NCI-H226 (cell line): ENCODE measurements around the gene LRMDA.
"Not testable (repeated sequence)": the region's sequence is repeated elsewhere in the genome, so short reads cannot be mapped to it uniquely, and the experiment has no call there.

Source experiments
- DNase-seq: peaks from one replicate; pipeline ENCODE4 v3.0.0-alpha.2; 2015

Gene LRMDA

DNA sequence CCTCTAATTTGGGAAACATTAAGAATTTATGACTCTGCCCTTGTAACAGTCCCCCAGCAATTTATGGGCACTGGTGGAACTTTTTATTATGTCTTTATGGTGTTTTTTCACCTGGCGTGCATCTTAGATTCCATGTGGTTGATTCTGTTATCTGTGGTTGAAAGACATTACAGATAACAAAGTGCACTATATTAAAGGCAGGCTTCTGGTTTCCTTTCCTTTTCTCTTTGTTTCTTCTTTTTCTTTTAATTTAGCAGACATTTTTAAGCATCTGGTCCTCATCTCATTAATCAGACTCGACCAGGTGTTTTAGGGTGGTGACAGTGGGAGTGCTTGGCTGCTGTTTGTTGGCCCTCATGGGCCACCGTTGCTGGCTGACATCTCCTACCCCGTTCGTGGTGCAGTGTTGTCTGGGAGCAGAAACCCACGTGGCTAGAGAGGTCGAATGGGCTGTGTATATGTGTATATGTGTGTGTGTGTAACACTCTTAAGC lies 77.4 kb downstream of the LRMDA start:
- DNase-seq: peak; percentile 88

DNA sequence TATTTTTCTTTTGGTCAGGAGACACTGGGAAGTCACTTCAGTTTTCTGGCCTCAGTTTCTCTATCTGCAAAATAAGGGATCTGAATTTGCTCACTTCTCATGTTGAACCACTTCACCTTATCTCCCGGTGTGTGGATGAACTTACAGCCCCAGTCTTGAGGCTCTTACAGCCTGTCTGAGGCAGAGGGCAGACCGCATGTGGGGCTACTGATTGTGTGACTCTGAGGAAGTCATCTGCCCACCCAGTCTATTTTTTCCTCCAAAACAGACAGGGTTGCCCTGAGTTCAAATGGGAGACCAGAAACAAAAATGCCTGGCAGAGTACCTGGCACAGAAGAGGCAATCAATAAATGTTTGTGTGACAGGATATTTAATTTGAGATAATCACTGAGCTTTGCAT lies 78.3 kb downstream of the LRMDA start:
- DNase-seq: no peak

DNA sequence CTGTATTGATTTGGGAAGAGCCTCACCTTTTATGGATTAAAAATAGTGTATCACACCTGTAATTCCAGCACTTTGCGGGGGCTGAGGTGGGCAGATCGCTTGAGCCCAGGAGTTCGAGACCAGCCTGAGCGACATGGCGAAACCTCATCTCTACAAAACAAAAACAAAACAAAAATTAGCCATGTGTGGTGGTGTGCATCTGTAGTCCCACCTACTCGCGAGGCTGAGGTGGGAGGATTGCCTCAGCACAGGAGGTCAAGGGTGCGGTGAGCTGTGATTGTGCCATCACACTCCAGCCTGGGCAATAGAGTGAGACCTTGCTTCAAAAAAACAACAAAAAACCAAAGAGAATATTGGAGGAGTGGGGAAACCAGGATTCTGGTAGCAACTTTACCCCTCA lies 79.6 kb downstream of the LRMDA start:
- DNase-seq: no peak

DNA sequence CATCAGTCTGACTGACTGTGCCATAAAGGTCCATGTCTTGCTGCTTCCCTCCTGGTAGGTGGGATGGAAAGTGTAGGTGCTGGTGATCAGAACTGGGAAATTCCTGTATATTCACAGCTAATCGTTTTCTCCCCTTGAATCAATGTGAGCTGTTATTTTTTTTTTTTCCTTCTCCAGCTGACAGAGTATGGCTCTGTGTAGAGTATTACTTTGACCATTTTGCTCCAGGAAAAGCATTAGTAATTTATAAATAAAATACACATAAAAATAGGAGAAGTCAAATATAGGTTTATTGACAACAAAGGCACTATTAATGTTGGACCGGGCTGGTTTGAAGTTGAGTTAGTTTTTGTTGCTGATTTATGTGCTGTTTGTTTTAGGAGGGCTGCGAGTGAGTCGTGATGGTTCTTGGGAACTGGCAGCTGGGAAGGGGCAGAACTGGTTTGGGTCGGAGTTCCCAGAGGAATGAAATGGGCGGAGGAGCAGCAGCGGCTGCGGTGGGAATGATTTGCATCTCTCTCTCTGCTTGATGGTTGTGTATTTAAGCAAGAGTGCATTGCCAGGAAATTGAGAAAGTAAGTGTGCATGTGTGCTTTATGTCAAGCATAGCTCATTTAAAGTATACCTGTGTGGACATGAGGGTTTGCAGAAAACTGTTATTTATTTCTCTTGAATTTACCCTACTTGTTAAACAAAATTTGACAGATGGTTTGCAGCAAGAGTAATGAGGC lies 80.9 kb downstream of the LRMDA start:
- DNase-seq: no peak

DNA sequence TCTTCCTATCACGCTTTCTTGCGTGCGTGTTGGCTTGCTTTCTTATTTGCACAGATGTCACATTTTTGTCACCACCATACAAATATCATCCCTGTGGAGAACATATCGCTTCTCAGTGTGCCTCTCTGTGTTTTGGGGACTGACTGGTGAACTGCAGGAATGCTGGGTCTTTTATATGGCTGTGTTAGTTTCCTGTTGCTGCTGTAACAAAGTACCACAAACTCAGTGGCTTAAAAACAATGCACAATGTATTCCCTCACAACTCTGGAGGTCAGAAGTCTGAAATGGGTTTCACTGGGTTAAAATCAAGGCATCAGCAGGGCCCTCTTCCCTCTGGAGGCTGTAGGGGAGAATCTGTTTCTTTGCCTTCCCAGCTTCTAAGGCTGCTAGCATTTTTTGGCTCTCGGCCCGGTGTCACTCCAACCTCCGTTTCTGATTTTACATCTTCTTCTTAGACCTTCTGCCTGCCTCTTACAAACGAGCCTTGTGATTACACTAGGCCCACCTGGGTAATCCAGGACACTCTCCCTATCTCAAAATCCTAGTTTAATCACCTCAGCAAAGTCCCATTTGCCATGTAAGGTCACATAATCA lies 82.0 kb downstream of the LRMDA start:
- no peak for DNase-seq

DNA sequence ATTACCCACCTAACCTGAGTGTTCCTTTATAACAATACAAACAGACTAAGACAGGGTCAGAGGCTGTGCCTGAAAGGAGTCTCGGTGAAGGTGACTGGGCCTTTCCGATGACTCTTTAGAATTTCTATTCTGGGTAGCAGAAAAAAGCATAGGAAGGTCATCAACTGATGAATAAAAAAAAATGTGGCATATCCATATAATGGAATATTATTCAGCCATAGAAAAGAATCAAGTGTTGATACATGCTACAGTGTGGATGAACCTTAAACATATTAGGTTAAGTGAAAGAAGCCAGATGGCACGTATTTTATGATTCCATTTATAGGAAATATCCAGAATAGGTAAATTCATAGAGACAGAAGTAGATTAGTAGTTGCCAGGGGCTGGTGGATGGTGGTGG lies 83.4 kb downstream of the LRMDA start:
- no peak for DNase-seq

DNA sequence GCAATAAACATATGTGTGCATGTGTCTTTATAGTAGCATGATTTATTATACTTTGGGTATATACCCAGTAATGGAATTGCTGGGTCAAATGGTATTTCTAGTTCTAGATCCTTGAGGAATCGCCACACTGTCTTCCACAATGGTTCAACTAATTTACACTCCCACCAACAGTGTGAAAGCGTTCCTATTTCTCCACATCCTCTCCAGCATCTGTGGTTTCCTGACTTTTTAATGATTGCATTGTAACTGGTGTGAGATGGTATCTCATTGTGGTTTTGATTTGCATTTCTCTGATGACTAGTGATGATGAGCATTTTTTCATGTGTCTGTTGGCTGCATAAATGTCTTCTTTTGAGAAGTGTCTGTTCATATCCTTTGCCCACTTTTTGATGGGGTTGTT lies 84.7 kb downstream of the LRMDA start:
- DNase-seq: not testable (repeated sequence)

DNA sequence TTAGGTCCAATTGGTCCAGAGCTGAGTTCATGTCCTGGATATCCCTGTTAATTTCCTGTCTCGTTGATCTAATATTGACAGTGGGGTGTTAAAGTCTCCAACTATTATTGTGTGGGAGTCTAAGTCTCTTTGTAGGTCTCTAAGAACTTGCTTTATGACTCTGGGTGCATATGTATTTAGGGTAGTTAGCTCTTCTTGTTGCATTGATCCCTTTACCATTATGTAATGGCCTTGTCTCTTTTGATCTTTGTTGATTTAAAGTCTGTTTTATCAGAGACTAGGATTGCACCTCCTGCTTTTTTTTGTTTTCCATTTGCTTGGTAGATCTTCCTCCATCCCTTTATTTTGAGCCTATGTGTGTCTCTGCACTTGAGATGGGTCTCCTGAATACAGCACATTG lies 87.8 kb downstream of the LRMDA start:
- DNase-seq: not testable (repeated sequence)

DNA sequence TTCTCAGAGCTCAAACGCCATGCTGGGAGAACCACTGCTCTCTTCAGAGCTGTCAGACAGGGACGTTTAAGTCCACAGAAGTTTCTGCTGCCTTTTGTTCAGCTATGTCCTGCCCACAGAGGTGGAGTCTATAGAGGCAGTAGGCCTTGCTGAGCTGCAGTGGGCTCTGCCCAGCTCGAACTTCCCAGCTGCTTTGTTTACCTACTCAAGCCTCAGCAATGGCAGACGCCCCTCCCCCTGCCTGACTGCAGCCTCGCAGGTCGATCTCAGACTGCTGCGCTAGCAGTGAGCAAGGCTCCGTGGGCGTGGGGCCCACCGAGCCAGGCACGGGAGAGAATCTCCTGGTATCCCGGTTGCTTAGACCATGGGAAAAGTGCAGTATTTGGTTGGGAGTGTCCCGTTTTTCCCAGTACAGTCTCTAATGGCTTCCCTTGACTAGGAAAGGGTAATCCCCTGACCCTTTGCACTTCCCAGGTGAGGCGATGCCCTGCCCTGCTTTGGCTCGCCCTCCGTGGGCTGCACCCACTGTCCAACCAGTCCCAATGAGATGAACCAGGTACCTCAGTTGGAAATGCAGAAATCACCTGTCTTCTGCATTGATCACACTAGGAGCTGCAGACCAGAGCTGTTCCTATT lies 89.9 kb downstream of the LRMDA start:
- DNase-seq: not testable (repeated sequence)

DNA sequence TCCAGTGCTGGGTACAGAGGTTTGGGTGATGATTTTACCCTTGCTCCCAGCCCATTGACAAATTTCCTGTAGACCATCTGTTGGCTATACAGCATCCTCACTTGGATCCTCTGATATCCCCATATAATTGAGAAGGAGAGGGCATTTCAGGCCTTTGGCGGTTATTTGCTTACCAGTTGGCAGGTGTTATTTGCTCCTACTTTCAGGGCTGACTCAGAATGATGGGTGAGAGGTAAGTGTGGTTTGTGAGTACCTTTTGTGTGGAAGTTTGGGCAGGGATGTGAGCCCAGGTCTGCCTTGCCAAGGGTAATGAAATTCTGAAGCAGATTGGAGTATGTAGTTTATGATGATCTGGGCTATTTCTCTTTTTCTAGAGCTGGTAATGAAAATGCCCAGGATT lies 93.6 kb downstream of the LRMDA start:
- DNase-seq: no peak

DNA sequence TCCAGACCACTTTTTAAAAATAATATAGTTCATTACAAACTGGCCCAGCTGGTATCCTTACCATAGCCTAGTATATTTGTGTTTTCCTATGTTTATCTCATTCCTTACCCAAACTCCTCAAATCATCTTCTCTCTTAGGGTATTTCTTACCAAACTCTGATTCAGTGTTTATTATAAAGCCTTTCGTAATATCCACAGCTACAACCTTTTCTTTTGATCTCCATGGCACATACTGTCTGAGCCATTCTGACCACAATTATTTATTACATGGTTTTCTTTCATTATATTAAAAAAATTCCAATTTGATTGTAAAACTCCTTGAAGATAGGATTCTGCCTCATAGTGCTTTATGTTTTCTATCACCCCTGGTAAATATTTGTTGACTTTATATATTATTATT lies 94.2 kb downstream of the LRMDA start:
- DNase-seq: peak; percentile 53

DNA sequence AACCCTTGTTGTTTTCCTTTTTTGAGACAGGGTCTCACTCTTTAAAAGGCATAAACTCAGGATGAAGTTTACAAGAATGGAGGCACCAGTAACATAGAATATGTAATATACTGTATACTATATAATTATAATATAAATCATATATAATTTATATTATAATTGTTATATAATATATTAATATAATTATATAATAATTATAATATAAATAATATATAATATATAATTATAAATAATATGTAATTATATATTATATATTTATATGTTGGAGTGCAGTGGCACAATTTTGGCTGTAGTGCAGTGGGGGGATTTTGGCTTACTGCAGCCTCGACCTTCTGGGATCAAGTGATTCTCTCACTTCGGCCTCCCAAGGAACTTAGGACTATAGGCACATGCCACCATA lies 96.1 kb downstream of the LRMDA start:
- no peak for DNase-seq

DNA sequence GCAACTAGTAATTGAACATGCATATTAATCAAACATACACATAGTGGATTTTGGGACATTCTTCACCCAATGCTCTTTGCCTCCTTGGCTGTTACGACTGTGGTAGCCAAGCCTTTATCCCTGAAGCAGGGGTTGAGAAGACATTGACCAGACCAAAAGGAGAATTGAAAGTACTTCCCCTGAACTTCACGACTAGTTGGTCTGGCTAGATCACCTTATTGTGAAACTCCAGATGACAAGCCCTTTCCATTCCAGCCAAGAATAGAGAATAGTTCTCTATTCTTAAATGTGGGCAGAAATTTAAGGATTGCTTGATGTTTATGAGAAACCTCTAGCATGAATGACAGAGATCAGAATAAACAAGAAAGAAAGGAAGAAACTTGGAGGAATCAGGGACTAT lies 97.0 kb downstream of the LRMDA start:
- DNase-seq: no peak

DNA sequence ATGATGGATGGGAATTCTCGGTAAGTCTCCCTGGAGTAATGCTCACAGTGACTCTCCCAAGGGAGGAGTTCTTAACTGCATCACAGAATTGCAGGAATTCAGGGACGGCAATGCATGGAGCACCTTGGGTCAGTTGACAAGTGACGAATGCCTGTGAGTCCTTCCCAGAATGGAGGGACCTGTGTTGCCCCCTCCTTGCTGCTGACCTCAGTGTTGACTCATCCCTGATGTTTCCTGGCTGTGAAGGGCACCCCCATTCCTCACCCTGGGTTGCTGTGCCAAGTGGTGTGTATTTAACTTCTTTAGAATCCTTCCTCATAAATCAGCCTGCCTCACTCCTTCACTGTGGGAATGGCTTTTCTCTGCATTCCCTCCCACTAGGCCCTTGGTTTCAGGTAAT lies 98.9 kb downstream of the LRMDA start:
- DNase-seq: peak; percentile 97

DNA sequence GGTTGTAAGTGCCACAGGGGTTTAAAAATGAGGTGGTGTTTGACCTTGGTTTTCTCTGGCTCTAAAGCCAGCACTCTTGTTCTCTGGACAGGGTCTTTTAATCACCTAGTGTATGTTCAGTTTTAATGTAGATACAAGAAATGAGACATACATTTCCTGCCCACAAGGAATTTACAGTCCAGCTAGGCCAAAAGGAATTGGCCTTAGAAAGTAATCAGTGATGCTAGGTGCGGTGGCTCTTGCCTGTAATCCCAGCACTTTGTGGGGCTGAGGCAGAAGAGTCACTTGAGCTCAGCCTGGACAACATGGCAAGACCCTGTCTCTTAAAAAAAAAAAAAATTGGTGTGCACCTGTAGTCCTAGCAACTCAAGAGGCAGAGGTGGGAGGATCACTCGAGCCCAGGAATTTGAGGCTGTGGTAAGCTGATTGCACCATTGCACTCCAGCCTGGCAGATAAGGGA lies 100.2 kb downstream of the LRMDA start:
- DNase-seq: peak; percentile 87

DNA sequence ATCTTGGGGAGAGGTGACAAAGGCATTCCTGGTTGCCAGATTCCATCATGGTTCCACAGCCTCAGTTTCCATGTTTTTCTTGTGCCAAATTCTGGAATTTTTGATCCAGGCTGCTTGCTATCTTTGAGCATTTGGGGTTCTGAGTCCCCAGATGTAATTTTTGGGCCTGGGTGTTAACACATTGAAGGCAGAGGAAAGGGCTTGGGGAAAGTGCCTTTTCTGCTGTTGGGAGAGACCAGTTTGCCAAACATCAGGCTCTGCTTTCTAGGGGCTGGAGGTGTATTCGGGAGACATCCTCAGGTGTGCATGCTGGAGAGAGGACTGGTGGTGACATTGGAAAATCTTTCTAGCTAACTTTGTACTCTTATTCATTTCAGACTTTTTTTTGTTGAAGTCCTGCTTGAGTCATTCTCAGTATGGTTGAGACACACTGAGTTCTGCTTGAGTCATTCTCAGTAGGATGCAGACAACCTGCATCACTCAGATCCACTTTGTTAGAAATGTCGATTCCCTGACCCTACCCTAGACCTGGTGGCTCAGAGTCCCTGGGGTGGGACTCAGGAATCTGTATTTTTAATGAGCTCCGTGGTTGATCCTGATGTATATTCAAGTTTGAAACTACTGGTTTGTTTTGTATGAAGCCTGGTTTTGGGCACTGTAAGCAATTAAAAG lies 101.0 kb downstream of the LRMDA start:
- DNase-seq: peak; percentile 78

DNA sequence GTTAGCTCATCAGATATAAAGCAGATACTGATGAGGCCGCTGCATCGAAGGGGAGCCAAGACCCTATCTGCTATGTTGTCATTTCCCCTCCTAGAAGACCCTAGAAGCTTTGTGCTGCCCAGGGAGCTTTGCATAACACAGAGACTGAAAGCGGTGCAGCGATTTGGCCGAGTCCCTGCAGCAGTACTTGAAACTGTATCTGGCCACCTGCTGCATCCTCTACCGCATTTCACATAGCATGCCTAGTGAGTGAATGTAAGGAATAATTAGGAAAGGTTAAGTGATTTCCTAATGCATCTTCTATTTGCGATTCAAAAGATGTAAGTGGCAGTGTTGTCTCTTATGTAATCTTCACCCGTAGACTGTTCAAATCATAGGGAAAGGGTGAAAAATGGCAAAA lies 106.7 kb downstream of the LRMDA start:
- DNase-seq: no peak

DNA sequence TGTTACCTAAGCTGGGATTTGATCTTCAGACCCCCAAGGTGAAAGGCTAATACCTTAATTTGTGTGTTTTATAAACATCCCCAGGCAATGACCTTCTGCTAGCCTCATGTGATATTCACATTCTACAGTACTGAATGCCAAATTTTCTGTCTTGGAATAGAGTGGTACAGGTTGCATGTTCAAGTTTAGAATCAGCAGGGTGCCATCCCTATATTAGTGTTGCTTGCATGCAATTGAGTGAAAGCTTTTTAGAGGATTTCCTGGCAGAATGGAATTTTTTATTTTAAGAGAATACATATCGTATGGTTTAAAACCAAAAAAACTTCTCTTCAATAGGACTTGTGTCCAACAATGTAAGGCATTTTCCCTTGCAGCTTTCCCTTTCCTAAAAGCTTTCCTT lies 107.3 kb downstream of the LRMDA start:
- no peak for DNase-seq

DNA sequence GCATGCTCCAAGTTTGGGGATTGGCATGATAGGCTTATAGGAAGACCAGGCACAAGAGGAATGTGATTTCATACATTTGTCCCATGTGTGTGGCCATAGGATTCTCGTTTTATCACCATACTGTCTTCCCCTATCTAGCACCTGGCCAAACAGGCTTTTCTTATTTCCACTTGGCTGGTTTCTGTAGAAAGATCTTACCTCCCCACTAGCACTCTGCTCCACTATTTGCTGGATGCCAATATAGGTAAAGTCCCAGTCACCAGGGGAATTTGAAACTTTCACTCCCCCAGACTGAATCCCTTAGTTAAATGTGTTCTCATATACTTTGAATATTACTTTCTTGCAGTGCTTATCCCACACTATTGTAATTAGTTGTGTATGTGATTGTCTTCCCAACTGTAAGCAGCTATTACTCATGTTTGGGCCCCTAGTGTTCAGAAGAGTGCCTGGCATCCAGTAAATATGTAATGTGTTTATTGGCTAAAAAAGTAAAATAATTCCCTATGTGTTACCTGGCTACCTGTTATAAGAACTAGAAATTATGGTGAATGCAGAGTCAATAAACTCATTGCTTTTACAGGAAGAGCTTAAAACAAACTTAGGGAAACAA lies 109.0 kb downstream of the LRMDA start:
- DNase-seq: no peak

DNA sequence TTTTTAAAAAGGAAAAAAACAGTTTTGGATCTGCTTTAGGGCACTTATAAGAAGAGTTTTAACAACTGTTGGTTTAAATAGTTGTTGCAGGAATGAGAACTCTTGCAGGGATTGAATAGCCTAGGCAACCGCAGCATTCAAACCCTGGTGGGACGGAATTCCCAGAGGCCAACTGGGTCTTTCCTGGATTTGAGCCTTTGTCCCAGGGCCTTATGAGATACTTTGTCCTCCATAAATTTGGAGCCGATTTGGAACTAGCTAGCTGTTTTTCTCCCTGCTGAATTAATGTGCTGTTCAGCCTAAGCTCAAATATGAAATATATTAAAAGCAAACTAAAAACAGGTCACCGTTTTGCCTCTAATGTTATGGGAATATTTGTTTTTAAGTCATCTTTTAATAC lies 109.6 kb downstream of the LRMDA start:
- DNase-seq: no peak

DNA sequence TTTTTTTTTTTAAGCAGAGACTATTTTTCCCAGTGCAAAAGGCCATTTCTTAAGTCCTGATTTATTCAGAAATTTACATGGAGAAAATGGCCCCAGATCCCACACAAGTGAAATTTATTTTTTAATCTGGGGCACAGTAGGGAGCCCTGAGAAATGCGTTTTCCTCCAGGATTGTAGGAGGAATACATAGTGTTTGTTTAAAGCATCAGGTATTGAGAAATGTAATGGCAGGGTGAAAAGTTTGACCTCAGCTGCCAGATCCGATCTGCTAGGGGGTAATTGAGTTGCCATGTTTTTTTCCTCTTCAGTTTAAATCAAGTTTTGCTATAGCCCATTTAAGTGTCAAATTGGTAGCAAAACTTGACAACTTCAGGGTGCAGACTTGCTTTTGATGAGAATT lies 110.0 kb downstream of the LRMDA start:
- DNase-seq: no peak

DNA sequence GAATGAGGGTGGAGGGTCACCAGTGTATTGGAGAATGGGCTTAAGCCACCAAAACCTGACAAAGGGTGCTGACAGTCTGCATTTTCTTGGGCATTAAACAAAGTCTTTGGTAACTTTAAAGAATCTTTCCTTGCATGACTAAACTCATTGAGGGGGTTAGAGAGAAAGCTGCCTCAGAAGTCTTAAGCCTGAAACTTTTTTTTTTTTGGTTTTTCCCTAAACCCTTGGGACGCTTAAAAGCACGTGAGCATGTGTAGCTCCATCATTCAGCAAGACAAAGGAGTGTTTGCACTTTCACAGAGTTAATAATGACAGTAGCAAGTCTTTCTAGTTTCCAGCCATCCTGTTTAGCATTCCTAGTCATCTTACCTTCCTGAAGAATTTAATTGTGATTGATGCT lies 110.7 kb downstream of the LRMDA start:
- no peak for DNase-seq

DNA sequence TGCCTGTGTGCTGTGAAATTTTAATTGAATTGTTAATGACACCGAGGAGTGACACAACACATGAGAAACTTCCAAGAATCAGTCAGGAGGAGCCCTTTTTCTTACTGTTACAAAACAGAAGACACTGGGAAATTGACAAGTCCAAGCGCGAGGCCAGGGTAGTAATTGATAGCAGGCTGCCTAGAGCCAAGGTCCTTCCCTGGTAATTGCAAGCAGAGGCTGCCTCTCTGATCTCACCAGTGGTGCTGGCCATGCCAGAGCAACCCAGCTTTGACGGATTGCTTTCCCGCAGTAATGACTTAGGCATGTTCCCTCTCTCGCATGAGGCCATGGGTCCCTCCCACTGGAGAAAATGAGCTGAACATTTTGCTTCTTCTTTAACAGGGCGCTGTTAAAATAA lies 111.5 kb downstream of the LRMDA start:
- DNase-seq: peak; percentile 76
